Keratinocyte (primary cell): ENCODE results near the gene PNP. TPM values are rescaled to one million over a fixed set of nuclear protein-coding genes. Genes with fewer than 3 reads are reported as not detected.
A peak's percentile ranks its signal among the peaks of the same experiment; 100 is the strongest.

Experiments
- DNase-seq: peaks from one replicate; pipeline ENCODE4 v3.0.0-alpha.2; 2011; ENCODE audit warnings: low read depth, missing footprints, low spot score
- FAIRE-seq: peaks from 2 replicates; lab custom pipeline; 2011; peaks lifted over from hg19 to GRCh38; lab: Jason Lieb, UNC
- H2AFZ ChIP-seq: 2 replicates; pipeline ENCODE4 v1.6.0; 2012; ENCODE audit warnings: low read length, control low read depth, inconsistent platforms; ENCODE audit not compliant: control insufficient read depth
- H3K27ac ChIP-seq: 2 replicates; pipeline ENCODE4 v1.5.1; 2011; ENCODE audit warnings: low read length; ENCODE audit not compliant: control insufficient read depth, insufficient read depth
- H3K27me3 ChIP-seq: 3 replicates; pipeline ENCODE4 v1.6.0; 2011; ENCODE audit warnings: low read length; ENCODE audit not compliant: control insufficient read depth, insufficient read depth; ENCODE audit errors: extremely low read depth
- H3K36me3 ChIP-seq, 2 experiments: 2 replicates in 1 of 2; 3 replicates in 1 of 2; pipeline ENCODE4 v1.5.1; 2011; ENCODE audit warnings: low read length in 2 of 2, mild to moderate bottlenecking in 1 of 2; ENCODE audit not compliant: control insufficient read depth in 2 of 2, insufficient read depth in 2 of 2; ENCODE audit errors: extremely low read depth in 1 of 2
- H3K4me1 ChIP-seq: 3 replicates; pipeline ENCODE4 v1.5.1; 2011; ENCODE audit warnings: low read length; ENCODE audit not compliant: control insufficient read depth, insufficient read depth; ENCODE audit errors: extremely low read depth
- H3K4me2 ChIP-seq: 3 replicates; pipeline ENCODE4 v1.6.0; 2011; ENCODE audit warnings: low read depth, low read length; ENCODE audit not compliant: control insufficient read depth, insufficient read depth; ENCODE audit errors: extremely low read depth
- H3K4me3 ChIP-seq, 3 experiments: fragments of 200-600 bp in 1 of 3; sonication (generic) in 1 of 3; 2 replicates in 2 of 3; 3 replicates in 1 of 3; pipeline ENCODE4 v1.5.1; 2011 to 2016; ENCODE audit warnings: low read length in 3 of 3, mild to moderate bottlenecking in 3 of 3, control low read depth in 2 of 3, inconsistent platforms in 1 of 3, low read depth in 1 of 3, mixed read lengths in 1 of 3, mixed run types in 1 of 3, moderate library complexity in 1 of 3; ENCODE audit not compliant: control insufficient read depth in 2 of 3, insufficient read depth in 2 of 3; ENCODE audit errors: extremely low read depth in 1 of 3
- H3K79me2 ChIP-seq: 2 replicates; pipeline ENCODE4 v1.6.0; 2012; ENCODE audit warnings: low read length; ENCODE audit not compliant: control insufficient read depth, insufficient read depth
- H3K9ac ChIP-seq: 3 replicates; pipeline ENCODE4 v1.6.0; 2011; ENCODE audit warnings: low read length; ENCODE audit not compliant: control insufficient read depth, insufficient read depth; ENCODE audit errors: extremely low read depth
- H3K9me1 ChIP-seq: 3 replicates; pipeline ENCODE4 v1.6.0; 2011; ENCODE audit warnings: low read length; ENCODE audit not compliant: control insufficient read depth, insufficient read depth; ENCODE audit errors: extremely low read depth
- H3K9me3 ChIP-seq: 2 replicates; pipeline ENCODE4 v1.5.1; 2012; ENCODE audit warnings: low read depth, low read length; ENCODE audit not compliant: control insufficient read depth
- H4K20me1 ChIP-seq: 3 replicates; pipeline ENCODE4 v1.6.0; 2011; ENCODE audit warnings: low read length; ENCODE audit not compliant: control insufficient read depth, insufficient read depth; ENCODE audit errors: extremely low read depth
- CTCF ChIP-seq, 3 experiments: IDR thresholded peaks in 1 of 3; conservative IDR thresholded peaks in 1 of 3; optimal IDR thresholded peaks in 1 of 3; 2 replicates in 2 of 3; 3 replicates in 1 of 3; pipeline versions ENCODE3 to v1.5.1; 2011; ENCODE audit warnings: low read length in 3 of 3, mild to moderate bottlenecking in 3 of 3, moderate library complexity in 2 of 3, control low read depth in 1 of 3, inconsistent platforms in 1 of 3; ENCODE audit not compliant: insufficient read depth in 2 of 3; ENCODE audit errors: extremely low read depth in 1 of 3
- EZH2 ChIP-seq: IDR thresholded peaks from one replicate; pipeline ENCODE4 v1.6.1; 2012; ENCODE audit warnings: inconsistent platforms, mild to moderate bottlenecking, low read length, moderate library complexity
- dilution Hi-C: fragments of 300-500 bp; cut with MboI; formaldehyde crosslinking; loops from one replicate; pipeline ENCODE4 v1.7.0; 2020; ENCODE audit warnings: low sequenced_read_pairs; ENCODE audit not compliant: extremely low pct_ligation_motif_present
- polyA plus RNA-seq, 5 experiments: library from polyadenylated mRNA; depleted of rRNA in 3 of 5; stranded (reverse) in 3 of 5; stranded (forward) in 1 of 5; unstranded in 1 of 5; fragments of >200 nt; gene quantifications; 1 replicate in 1 of 5; 2 replicates in 3 of 5; 3 replicates in 1 of 5; pipeline versions ENCODE4 v1.2.1 to v1.2.3, GENCODE V29; 2011 to 2012; ENCODE audit warnings: missing spikeins in 2 of 5, low read depth in 1 of 5, low replicate concordance in 1 of 5

Gene PNP
- polyA plus RNA-seq, 1 donor (not counting 4 experiments of a cell fraction or from before 2014, with no cell fraction given) = 325 TPM

- TF ChIP-seq EZH2 (no peak), CTCF (optimal IDR thresholded peaks at IDR 0.05 in 1 of 3, IDR thresholded peaks at IDR 0.05 in 1 of 3, conservative IDR thresholded peaks at IDR 0.05 in 1 of 3; ENCODE audit: extremely low read depth in 1 of 3, insufficient read depth in 2 of 3, low read length in 3 of 3) (no peak)
- Histone ChIP-seq H3K9me1 (no peaks in the 10 kb centered on the region), H3K79me2 (peaks cover 44% of the 10 kb centered on the region), H3K9ac (peak within 1 kb of the TSS; percentile 100), H3K27me3 (no peaks in the 10 kb centered on the region), H2AFZ (peak within 1 kb of the TSS; percentile 98), H3K4me3 (peak within 1 kb of the TSS; percentile 76 to 92 (median 77)), H3K27ac (peak within 1 kb of the TSS; percentile 100), H3K36me3 (peaks cover 22 to 23% of the 10 kb centered on the region in 2 experiments), H4K20me1 (peaks cover 3% of the 10 kb centered on the region), H3K4me2 (peak within 1 kb of the TSS; percentile 75), H3K4me1 (peaks cover 11% of the 10 kb centered on the region), H3K9me3 (no peaks in the 10 kb centered on the region)
- DNase-seq (peak; percentile 95), FAIRE-seq (peak; percentile 83)
- dilution Hi-C loops = no loop called here
These were observed 14.5 kb upstream of the PNP start, which contains the start of the genes APEX1 and OSGEP for GRCh38 chr14:20454516-20455354. Gene APEX1 (plus strand): TSS chr14:20455226. CDS start chr14:20455646, 420 bp downstream. Gene OSGEP (minus strand): TSS chr14:20454812. CDS start chr14:20454683, 129 bp downstream.

GRCh38 chr14:20455355-20456300 lies 13.6 kb upstream of the PNP start:
- Histone ChIP-seq H3K79me2 (peaks cover 53% of the 10 kb centered on the region), H3K27me3 (no peaks in the 10 kb centered on the region), H3K27ac (peak overlapping the region; percentile 100), H3K4me3 (peak overlapping the region; percentile 76 to 92 (median 77)), H3K4me1 (peaks cover 18% of the 10 kb centered on the region), H3K9me1 (no peaks in the 10 kb centered on the region), H3K4me2 (peak overlapping the region; percentile 75), H2AFZ (peak overlapping the region; percentile 98), H4K20me1 (peaks cover 3% of the 10 kb centered on the region), H3K36me3 (peaks cover 23 to 25% of the 10 kb centered on the region in 2 experiments), H3K9me3 (no peaks in the 10 kb centered on the region), H3K9ac (peak overlapping the region; percentile 100)
- no peak for TF ChIP-seq EZH2
- no peak for TF ChIP-seq CTCF (optimal IDR thresholded peaks at IDR 0.05 in 1 of 3, IDR thresholded peaks at IDR 0.05 in 1 of 3, conservative IDR thresholded peaks at IDR 0.05 in 1 of 3; ENCODE audit: extremely low read depth in 1 of 3, insufficient read depth in 2 of 3, low read length in 3 of 3)
- DNase-seq = no peak
- FAIRE-seq = peak; percentile 43
- dilution Hi-C loops = no loop called here
